AG04450 (cell line): ENCODE results near the gene SERINC2. TPM values are rescaled to one million over a fixed set of nuclear protein-coding genes. Genes with fewer than 3 reads are reported as not detected.
"Not testable (repeated sequence)": the region's sequence is repeated elsewhere in the genome, so short reads cannot be mapped to it uniquely, and the experiment has no call there.

Source experiments
- CTCF ChIA-PET: fragments of 300-600, 350-600 bp; formaldehyde crosslinking; extraction: SDS; loops from one replicate; lab custom pipeline; 2022; ENCODE audit warnings: antibody characterized with exemption, inconsistent platforms; lab: Charles Lee
- POLR2A ChIA-PET: fragments of 350-600 bp; formaldehyde crosslinking; extraction: SDS; loops from one replicate; lab custom pipeline; 2021; ENCODE audit warnings: antibody characterized with exemption, inconsistent platforms; lab: Yijun Ruan, JAX
- DNase-seq: peaks from one replicate; pipeline ENCODE4 v3.0.0-alpha.2; 2011; ENCODE audit warnings: low read depth, low spot score
- H3K27ac ChIP-seq: one replicate; pipeline ENCODE4 v1.5.1; 2012; ENCODE audit warnings: low read depth, low read length, control low read depth
- H3K27me3 ChIP-seq: one replicate; pipeline ENCODE4 v1.6.0; 2012; ENCODE audit warnings: low read length; ENCODE audit not compliant: control insufficient read depth, insufficient read depth
- H3K4me3 ChIP-seq: 2 replicates; pipeline ENCODE4 v1.5.1; 2011; ENCODE audit warnings: mild to moderate bottlenecking, low read depth, low read length, control low read depth
- H3K9me3 ChIP-seq: 2 replicates; pipeline ENCODE4 v1.5.1; 2012; ENCODE audit warnings: low read length; ENCODE audit not compliant: control insufficient read depth, insufficient read depth
- polyA plus RNA-seq: library from polyadenylated mRNA; depleted of rRNA; stranded (reverse); fragments of >200 nt; gene quantifications from 2 replicates; pipeline ENCODE4 v1.2.3, GENCODE V29; 2011
- TF ChIP-seq, protein P1 (sequence below): IDR thresholded peaks from 2 replicates; pipeline ENCODE4 v1.5.1; 2011; ENCODE audit warnings: low read depth, low read length, control low read depth, inconsistent platforms

The SERINC2 gene
- polyA plus RNA-seq, 1 experiment: 46.0 TPM

DNA sequence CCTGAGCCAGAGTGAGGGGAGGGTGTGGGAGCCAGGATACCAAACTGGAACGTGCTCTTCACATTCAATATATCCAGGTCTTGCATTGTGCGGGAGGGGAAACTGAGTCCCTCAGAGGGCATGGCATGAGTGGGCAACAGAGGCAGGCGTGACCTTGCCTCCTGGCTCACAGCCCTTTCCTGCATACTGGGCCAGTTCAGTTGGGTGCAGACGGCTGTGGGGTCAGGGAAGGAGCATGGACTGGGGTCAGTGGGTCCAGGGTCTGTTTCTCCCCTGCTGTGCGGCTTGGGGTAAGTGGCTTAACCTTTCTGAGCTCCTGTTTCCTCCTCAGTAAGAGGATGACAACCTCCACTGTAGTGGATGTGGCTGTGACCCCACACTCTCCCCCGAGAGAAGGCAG is 16.6 kb downstream of the SERINC2 start:
- CTCF ChIA-PET: interaction anchor here (1.9 kb wide), 1 partner anchor 35 kb away, joined by 5 read pairs; no protein-coding TSS in a partner anchor
- POLR2A ChIA-PET: no interaction called here
- Histone ChIP-seq H3K27me3 (no peaks in the 10 kb centered on the region), H3K9me3 (no peaks in the 10 kb centered on the region), H3K27ac (no peak overlapping the region), H3K4me3 (no peak overlapping the region)
- TF ChIP-seq, protein P1, sequence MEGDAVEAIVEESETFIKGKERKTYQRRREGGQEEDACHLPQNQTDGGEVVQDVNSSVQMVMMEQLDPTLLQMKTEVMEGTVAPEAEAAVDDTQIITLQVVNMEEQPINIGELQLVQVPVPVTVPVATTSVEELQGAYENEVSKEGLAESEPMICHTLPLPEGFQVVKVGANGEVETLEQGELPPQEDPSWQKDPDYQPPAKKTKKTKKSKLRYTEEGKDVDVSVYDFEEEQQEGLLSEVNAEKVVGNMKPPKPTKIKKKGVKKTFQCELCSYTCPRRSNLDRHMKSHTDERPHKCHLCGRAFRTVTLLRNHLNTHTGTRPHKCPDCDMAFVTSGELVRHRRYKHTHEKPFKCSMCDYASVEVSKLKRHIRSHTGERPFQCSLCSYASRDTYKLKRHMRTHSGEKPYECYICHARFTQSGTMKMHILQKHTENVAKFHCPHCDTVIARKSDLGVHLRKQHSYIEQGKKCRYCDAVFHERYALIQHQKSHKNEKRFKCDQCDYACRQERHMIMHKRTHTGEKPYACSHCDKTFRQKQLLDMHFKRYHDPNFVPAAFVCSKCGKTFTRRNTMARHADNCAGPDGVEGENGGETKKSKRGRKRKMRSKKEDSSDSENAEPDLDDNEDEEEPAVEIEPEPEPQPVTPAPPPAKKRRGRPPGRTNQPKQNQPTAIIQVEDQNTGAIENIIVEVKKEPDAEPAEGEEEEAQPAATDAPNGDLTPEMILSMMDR: no peak
- DNase-seq: no peak

DNA sequence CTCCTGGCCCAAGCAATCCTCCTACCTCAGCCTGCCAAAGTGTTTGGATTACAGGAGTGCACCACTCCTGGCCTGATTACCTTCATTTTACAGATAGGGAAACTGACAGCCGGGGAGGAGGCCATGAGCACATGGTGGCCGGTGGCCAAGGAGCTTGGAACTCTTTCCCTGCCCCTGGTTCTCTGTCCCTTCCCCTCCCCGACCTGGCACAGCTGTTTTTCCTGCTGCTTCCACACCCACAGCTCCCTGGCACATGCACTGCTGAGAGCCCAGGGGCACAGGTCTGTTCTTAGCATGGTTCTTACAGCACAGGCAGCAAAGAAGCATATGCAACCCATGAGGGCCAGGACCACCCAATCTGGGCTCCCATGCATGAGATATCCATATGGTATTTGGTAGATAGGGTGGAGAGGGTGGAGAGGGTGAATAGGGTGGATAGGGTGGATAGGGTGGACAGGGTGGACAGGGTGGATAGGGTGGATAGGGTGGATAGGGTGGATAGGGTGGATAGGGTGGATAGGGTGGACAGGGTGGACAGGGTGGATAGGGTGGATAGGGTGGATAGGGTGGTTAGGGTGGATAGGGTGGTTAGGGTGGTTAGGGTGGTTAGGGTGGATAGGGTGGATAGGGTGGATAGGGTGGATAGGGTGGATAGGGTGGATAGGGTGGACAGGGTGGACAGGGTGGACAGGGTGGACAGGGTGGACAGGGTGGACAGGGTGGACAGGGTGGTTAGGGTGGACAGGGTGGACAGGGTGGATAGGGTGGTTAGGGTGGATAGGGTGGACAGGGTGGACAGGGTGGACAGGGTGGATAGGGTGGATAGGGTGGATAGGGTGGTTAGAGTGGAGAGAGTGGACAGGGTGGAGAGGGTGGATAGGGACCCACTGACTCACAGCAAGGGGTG is 18.6 kb downstream of the SERINC2 start:
- CTCF ChIA-PET: interaction anchor here (1.0 to 2.0 kb wide), 2 partner anchors 9 to 10 kb away, joined by 3 to 21 read pairs; no protein-coding TSS in a partner anchor

DNA sequence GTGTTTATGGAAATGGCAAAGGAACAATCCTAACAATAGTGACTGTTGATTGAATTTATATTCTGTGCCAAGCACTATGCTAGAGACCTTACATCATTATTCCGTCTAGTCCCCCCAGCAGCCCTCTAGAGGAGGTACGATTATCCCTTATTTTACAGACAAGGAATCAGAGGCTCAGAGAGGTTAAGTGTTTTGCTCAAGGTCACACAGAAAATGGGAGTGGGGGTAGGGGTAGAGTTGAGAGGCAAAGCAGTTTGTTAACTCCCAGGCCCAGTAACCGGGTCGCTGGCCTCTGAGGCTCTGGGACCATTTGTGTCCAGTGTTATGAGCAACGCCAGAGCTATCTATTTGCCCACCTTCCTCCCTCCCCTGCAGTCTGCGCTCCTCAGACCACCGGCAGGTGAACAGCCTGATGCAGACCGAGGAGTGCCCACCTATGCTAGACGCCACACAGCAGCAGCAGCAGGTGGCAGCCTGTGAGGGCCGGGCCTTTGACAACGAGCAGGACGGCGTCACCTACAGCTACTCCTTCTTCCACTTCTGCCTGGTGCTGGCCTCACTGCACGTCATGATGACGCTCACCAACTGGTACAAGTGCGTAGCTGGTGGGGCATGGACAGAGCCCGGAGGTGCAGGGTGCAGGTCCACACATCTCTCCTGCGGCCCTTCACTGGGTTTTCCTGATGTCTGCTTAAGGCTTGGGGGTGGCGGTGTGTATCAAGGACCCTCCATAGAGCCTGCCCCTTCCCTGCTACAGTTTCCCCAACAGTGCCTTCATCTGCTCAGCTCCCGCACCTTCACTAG is 19.8 kb downstream of the SERINC2 start:
- DNase-seq: no peak
- ChIA-PET POLR2A (no interaction called here), CTCF (interaction anchor here (2.0 kb wide), 1 partner anchor 12 kb away, joined by 21 read pairs; no protein-coding TSS in a partner anchor)
- H3K9me3 ChIP-seq: no peaks in the 10 kb centered on the region
- H3K27ac ChIP-seq: no peak overlapping the region
- no peak overlapping the region for H3K4me3 ChIP-seq
- TF ChIP-seq, protein P1: no peak
- peaks cover 3% of the 10 kb centered on the region for H3K27me3 ChIP-seq

More for the DNA sequence above, 18.6 kb downstream of the SERINC2 start:
- H3K27ac ChIP-seq, POLR2A ChIA-PET, H3K27me3 ChIP-seq, H3K4me3 ChIP-seq, H3K9me3 ChIP-seq, DNase-seq: not testable (repeated sequence)

DNA sequence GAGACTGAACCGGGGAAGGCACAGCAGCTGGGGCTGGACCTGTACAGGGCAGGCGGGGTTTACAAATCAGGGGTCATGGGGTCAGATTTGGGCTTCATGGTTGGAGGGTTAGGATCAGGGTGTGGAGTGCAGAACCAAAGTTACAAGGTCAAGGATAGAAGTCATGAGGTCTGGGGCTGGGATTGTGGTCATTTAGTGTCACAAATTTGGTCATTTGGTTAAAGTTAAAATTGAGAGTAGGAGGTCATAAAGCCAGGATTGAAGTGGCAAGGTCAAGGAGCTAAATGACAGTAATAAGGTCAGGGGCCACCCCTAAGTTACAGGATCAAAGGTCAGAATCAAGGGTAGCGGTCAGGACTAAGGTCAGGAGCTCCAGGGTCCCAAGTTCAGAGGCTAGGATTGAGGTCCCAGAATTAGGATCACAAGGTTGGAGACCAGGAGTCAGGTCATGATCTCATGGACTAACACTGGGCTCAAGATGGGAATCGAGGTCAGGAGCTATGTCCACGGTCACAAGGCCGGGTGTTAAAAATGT is 20.4 kb downstream of the SERINC2 start:
- no peak for DNase-seq
- H3K27ac ChIP-seq: no peak overlapping the region
- no peaks in the 10 kb centered on the region for H3K9me3 ChIP-seq
- CTCF ChIA-PET: no interaction called here
- TF ChIP-seq, protein P1: no peak
- POLR2A ChIA-PET: no interaction called here
- H3K4me3 ChIP-seq: no peak overlapping the region
- peaks cover 3% of the 10 kb centered on the region for H3K27me3 ChIP-seq

DNA sequence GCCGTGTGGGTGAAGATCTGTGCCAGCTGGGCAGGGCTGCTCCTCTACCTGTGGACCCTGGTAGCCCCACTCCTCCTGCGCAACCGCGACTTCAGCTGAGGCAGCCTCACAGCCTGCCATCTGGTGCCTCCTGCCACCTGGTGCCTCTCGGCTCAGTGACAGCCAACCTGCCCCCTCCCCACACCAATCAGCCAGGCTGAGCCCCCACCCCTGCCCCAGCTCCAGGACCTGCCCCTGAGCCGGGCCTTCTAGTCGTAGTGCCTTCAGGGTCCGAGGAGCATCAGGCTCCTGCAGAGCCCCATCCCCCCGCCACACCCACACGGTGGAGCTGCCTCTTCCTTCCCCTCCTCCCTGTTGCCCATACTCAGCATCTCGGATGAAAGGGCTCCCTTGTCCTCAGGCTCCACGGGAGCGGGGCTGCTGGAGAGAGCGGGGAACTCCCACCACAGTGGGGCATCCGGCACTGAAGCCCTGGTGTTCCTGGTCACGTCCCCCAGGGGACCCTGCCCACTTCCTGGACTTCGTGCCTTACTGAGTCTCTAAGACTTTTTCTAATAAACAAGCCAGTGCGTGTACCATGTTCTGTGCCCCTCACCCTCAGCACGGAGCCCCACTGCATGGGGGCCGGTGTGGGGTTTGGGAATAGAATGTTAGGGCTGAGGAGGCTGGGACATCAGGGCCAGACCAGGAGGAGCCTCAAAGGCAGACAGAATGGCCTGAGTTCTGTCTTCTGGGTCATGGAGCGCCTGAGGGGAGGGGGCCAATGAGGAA is 21.3 kb downstream of the SERINC2 start:
- ChIA-PET CTCF (interaction anchor here (0.6 kb wide), 1 partner anchor 40 kb away, joined by 3 read pairs; no protein-coding TSS in a partner anchor), POLR2A (no interaction called here)
- DNase-seq: no peak
- H3K4me3 ChIP-seq: no peak overlapping the region
- TF ChIP-seq, protein P1: no peak
- H3K9me3 ChIP-seq: no peaks in the 10 kb centered on the region
- no peak overlapping the region for H3K27ac ChIP-seq
- peaks cover 3% of the 10 kb centered on the region for H3K27me3 ChIP-seq
